Measurements from ENCODE around the gene UNKL.

UNKL gene, protein sequence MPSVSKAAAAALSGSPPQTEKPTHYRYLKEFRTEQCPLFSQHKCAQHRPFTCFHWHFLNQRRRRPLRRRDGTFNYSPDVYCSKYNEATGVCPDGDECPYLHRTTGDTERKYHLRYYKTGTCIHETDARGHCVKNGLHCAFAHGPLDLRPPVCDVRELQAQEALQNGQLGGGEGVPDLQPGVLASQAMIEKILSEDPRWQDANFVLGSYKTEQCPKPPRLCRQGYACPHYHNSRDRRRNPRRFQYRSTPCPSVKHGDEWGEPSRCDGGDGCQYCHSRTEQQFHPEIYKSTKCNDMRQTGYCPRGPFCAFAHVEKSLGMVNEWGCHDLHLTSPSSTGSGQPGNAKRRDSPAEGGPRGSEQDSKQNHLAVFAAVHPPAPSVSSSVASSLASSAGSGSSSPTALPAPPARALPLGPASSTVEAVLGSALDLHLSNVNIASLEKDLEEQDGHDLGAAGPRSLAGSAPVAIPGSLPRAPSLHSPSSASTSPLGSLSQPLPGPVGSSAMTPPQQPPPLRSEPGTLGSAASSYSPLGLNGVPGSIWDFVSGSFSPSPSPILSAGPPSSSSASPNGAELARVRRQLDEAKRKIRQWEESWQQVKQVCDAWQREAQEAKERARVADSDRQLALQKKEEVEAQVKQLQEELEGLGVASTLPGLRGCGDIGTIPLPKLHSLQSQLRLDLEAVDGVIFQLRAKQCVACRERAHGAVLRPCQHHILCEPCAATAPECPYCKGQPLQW

DNA sequence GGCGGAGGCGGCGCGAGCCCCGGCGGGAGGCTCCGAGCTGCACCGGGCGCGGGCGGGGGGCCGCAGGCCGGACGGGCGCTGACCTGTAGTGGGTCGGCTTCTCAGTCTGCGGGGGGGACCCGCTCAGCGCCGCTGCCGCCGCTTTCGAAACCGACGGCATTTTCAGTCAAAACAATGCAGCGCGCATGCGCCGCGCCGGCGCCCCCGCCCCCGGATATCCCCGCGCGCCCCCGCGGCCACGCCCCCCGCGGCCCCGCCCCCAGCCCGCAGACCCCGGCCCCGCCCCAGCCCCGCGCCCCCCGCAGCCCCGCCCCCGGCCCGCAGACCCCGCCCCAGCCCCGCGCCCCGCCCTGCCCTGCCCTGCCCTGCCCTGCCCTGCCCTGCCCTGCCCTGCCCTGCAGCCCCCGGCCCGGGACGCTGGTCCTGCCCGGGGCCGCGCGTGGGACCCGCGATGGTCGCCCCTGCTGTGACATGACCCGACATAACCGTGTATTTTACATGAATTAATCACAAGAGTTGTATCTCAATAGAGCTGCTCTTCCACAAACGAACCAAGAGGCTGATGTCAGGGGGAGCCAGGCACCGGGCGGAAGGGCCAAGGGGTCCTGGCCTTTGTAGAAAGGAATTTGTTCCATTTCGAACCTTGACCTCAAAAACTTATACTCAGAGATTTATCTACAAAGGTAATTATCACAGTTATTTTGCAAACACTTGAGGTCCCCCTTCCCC is at the start of gene UNKL:
Gene UNKL, minus strand, starts transcription at position 173 of the 729 bp plus-strand sequence. Its CDS starts 13 bp downstream, at position 160.
- Histone ChIP-seq H3K27me3 (ENCODE audit: insufficient read depth, insufficient read length) (peaks cover 5% of the 10 kb centered on the region), H3K4me1 (ENCODE audit: insufficient read depth, insufficient read length) (no peaks in the 10 kb centered on the region), H3K9ac (ENCODE audit: insufficient read length, low read depth) (peak within 1 kb of the TSS; percentile 87), H3K4me3 (ENCODE audit: insufficient read length, low read depth) (peak within 1 kb of the TSS; percentile 85), H3K9me3 (ENCODE audit: insufficient read depth, low read length) (no peaks in the 10 kb centered on the region), H3K36me3 (ENCODE audit: insufficient read depth, insufficient read length, low read length) (peaks cover 22% of the 10 kb centered on the region)
- TF ChIP-seq ZNF274 (IDR thresholded peaks at IDR 0.05; ENCODE audit: low read depth, low read length): no peak
- no peak for TF ChIP-seq SUZ12 (IDR thresholded peaks at IDR 0.05; ENCODE audit: extremely low read depth, insufficient read depth, insufficient read length)
- no peak for TF ChIP-seq YY1 (IDR thresholded peaks at IDR 0.05; ENCODE audit: insufficient read depth, insufficient read length)
- DNase-seq (ENCODE audit: low read depth, low spot score): no peak

DNA sequence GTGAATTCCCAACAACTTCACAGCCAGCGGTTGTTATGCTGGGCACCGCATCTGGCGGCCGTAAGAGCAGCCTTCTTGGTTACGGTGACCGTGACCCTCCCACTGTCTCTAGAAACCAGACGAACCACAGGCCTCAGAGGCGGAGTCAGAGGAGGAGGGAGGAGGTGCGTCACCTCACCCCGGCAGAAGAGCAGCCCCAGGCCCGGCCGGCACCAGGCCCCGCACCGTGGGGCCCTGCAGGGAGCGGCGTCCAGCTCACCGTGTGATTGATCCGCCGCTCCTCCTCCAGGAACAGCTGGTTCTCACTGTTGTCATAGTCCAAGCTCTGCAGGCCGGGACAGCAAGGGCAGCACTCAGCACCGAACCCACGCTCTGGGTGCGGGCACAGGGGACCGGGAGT is 46.6 kb upstream of the UNKL start:
- Histone ChIP-seq H3K4me1 (ENCODE audit: insufficient read depth, insufficient read length) (no peaks in the 10 kb centered on the region), H3K4me3 (ENCODE audit: insufficient read length, low read depth) (no peak overlapping the region), H3K36me3 (ENCODE audit: insufficient read depth, insufficient read length, low read length) (peaks cover 47% of the 10 kb centered on the region), H3K9me3 (ENCODE audit: insufficient read depth, low read length) (no peaks in the 10 kb centered on the region), H3K27me3 (ENCODE audit: insufficient read depth, insufficient read length) (no peaks in the 10 kb centered on the region), H3K9ac (ENCODE audit: insufficient read length, low read depth) (no peak overlapping the region)
- no peak for TF ChIP-seq SUZ12 (IDR thresholded peaks at IDR 0.05; ENCODE audit: extremely low read depth, insufficient read depth, insufficient read length)
- TF ChIP-seq YY1 (IDR thresholded peaks at IDR 0.05; ENCODE audit: insufficient read depth, insufficient read length): no peak
- no peak for TF ChIP-seq ZNF274 (IDR thresholded peaks at IDR 0.05; ENCODE audit: low read depth, low read length)
- no peak for DNase-seq (ENCODE audit: low read depth, low spot score)

DNA sequence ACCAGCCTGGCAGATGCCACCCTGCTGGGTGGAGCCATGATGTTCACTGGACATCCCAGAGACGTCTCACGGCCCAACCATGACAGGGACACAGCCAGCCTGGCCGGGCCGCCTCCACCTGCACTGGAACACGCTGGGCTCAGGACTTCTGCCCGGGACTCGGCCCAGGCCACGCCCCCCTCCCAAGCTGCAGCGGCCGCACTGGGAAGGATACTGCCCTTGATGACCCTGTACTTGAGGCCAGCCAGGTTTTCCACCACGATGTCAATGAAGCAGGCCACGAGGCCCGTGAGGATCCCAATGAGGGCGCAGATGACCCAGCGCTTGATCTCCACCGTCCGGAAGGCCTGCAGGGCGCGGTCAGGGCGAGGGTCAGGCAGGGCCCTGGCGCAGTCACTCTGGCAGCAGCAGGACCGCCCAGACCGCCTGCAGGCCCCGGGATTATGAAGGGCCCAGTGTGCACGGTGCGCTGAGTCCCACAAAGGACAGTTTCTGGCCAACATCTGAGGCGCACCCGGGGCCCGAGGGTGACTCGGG is 46.2 kb upstream of the UNKL start:
- peaks cover 52% of the 10 kb centered on the region for H3K36me3 ChIP-seq (ENCODE audit: insufficient read depth, insufficient read length, low read length)
- no peaks in the 10 kb centered on the region for H3K9me3 ChIP-seq (ENCODE audit: insufficient read depth, low read length)
- H3K4me1 ChIP-seq (ENCODE audit: insufficient read depth, insufficient read length): no peaks in the 10 kb centered on the region
- H3K27me3 ChIP-seq (ENCODE audit: insufficient read depth, insufficient read length): no peaks in the 10 kb centered on the region
- H3K9ac ChIP-seq (ENCODE audit: insufficient read length, low read depth): no peak overlapping the region
- H3K4me3 ChIP-seq (ENCODE audit: insufficient read length, low read depth): no peak overlapping the region
- no peak for DNase-seq (ENCODE audit: low read depth, low spot score)
- TF ChIP-seq YY1 (IDR thresholded peaks at IDR 0.05; ENCODE audit: insufficient read depth, insufficient read length) (no peak), ZNF274 (IDR thresholded peaks at IDR 0.05; ENCODE audit: low read depth, low read length) (no peak), SUZ12 (IDR thresholded peaks at IDR 0.05; ENCODE audit: extremely low read depth, insufficient read depth, insufficient read length) (no peak)

DNA sequence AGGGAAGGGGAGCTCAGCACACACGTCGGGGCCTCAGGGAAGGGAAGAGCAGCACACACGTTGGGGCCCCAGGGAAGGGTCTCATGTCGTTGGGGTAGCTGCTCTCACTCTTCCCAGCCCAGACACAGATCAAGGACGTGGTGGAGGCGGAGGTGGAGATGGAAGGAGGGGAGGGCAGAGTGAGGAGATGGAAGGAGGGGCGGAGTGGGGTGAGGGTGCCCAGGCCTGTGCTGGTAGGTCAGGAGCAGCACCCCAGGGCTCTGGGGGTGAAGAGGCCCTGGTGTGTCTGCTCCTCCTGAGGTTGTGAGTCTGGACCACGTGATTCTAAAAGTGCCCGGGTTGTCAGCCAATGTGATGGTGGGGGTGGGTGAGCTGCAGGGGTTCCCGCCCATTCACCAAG is 45.5 kb upstream of the UNKL start:
- no peaks in the 10 kb centered on the region for H3K27me3 ChIP-seq (ENCODE audit: insufficient read depth, insufficient read length)
- no peaks in the 10 kb centered on the region for H3K4me1 ChIP-seq (ENCODE audit: insufficient read depth, insufficient read length)
- no peak for DNase-seq (ENCODE audit: low read depth, low spot score)
- no peak overlapping the region for H3K9ac ChIP-seq (ENCODE audit: insufficient read length, low read depth)
- no peak overlapping the region for H3K4me3 ChIP-seq (ENCODE audit: insufficient read length, low read depth)
- H3K9me3 ChIP-seq (ENCODE audit: insufficient read depth, low read length): no peaks in the 10 kb centered on the region
- no peak for TF ChIP-seq YY1 (IDR thresholded peaks at IDR 0.05; ENCODE audit: insufficient read depth, insufficient read length)
- no peak for TF ChIP-seq SUZ12 (IDR thresholded peaks at IDR 0.05; ENCODE audit: extremely low read depth, insufficient read depth, insufficient read length)
- no peak for TF ChIP-seq ZNF274 (IDR thresholded peaks at IDR 0.05; ENCODE audit: low read depth, low read length)
- H3K36me3 ChIP-seq (ENCODE audit: insufficient read depth, insufficient read length, low read length): peaks cover 59% of the 10 kb centered on the region

DNA sequence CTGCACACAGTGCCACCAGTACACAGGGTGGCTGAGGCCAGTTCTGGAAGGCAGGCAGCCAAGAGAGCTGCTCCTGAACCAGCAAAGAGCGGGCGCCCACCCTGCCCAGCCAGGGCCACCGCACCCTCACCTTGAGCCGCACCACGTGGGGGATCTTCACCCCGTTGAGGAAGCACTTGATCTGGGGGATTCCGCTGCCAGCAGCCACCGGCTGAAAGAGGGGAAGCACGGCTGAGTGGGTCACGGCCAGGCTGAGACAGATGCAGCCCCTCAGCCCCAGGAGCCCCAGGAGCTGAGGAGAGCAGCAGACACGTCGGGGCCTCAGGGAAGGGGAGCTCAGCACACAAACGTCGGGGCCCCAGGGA is 44.5 kb upstream of the UNKL start:
- no peak for TF ChIP-seq SUZ12 (IDR thresholded peaks at IDR 0.05; ENCODE audit: extremely low read depth, insufficient read depth, insufficient read length)
- no peak for TF ChIP-seq YY1 (IDR thresholded peaks at IDR 0.05; ENCODE audit: insufficient read depth, insufficient read length)
- no peak for TF ChIP-seq ZNF274 (IDR thresholded peaks at IDR 0.05; ENCODE audit: low read depth, low read length)
- H3K36me3 ChIP-seq (ENCODE audit: insufficient read depth, insufficient read length, low read length): peaks cover 63% of the 10 kb centered on the region
- H3K4me3 ChIP-seq (ENCODE audit: insufficient read length, low read depth): no peak overlapping the region
- H3K9me3 ChIP-seq (ENCODE audit: insufficient read depth, low read length): no peaks in the 10 kb centered on the region
- H3K27me3 ChIP-seq (ENCODE audit: insufficient read depth, insufficient read length): no peaks in the 10 kb centered on the region
- no peak overlapping the region for H3K9ac ChIP-seq (ENCODE audit: insufficient read length, low read depth)
- H3K4me1 ChIP-seq (ENCODE audit: insufficient read depth, insufficient read length): no peaks in the 10 kb centered on the region
- DNase-seq (ENCODE audit: low read depth, low spot score): no peak

DNA sequence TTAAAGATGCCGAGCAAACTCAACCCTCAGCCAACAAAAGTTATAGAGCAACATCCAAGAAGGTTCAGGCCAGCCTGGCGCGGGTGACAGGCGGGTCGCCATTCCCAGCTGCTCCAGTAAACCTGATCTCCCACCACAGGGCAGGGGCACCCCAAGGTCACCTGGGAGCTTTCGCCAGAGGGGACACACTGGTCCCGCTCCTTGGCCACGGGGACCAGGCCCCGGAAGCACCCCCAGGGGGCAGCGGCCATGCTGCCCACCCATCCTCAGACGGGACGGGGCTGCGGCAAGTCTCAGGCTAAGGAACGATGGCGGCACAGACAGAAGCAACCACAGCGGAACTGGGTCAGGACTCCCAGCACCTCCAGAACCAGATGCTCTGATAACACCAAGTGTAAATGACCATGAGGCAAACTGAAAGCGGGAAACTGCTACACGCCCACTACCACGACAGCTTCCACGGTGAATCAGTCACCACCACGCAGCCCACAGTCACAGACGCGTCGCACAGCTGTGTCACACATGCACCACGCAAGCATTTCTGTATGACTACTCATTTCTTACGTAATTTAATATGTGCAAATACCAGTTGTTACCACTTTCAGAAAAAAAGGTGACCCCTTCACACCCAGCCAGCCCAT is 44.0 kb upstream of the UNKL start:
- peaks cover 68% of the 10 kb centered on the region for H3K36me3 ChIP-seq (ENCODE audit: insufficient read depth, insufficient read length, low read length)
- no peak overlapping the region for H3K4me3 ChIP-seq (ENCODE audit: insufficient read length, low read depth)
- no peak overlapping the region for H3K9ac ChIP-seq (ENCODE audit: insufficient read length, low read depth)

More for the DNA sequence above, 44.0 kb upstream of the UNKL start:
- TF ChIP-seq SUZ12 (IDR thresholded peaks at IDR 0.05; ENCODE audit: extremely low read depth, insufficient read depth, insufficient read length): no peak
- TF ChIP-seq YY1 (IDR thresholded peaks at IDR 0.05; ENCODE audit: insufficient read depth, insufficient read length): no peak
- TF ChIP-seq ZNF274 (IDR thresholded peaks at IDR 0.05; ENCODE audit: low read depth, low read length): no peak
- no peak for DNase-seq (ENCODE audit: low read depth, low spot score)
- Histone ChIP-seq H3K27me3 (ENCODE audit: insufficient read depth, insufficient read length) (no peaks in the 10 kb centered on the region), H3K4me1 (ENCODE audit: insufficient read depth, insufficient read length) (no peaks in the 10 kb centered on the region), H3K9me3 (ENCODE audit: insufficient read depth, low read length) (no peaks in the 10 kb centered on the region)
